Renal cortex interstitium (tissue), 15 donors: ENCODE results near the gene SS18. TPM values are rescaled to one million over a fixed set of nuclear protein-coding genes. Genes with fewer than 3 reads are reported as not detected.
"Not testable (repeated sequence)": the region's sequence is repeated elsewhere in the genome, so short reads cannot be mapped to it uniquely, and the experiment has no call there.

Experiments used
- DNase-seq, 11 donors: peaks; one replicate each; pipeline ENCODE4 v3.0.0-alpha.2; 2013; ENCODE audit warnings: low read depth in 9 of 11, low spot score in 4 of 11; ENCODE audit errors: extremely low read depth in 1 of 11
- long read RNA-seq, 16 experiments: transcript quantifications; one replicate each; lab custom pipeline, GENCODE V29; 2026
- polyA plus RNA-seq, 3 donors: library from polyadenylated mRNA; unstranded; fragments of 120-200 nt; gene quantifications; one replicate each; pipeline ENCODE4 v1.2.1, GENCODE V29; 2013; ENCODE audit not compliant: insufficient read length in 3 of 3

The SS18 gene, protein sequence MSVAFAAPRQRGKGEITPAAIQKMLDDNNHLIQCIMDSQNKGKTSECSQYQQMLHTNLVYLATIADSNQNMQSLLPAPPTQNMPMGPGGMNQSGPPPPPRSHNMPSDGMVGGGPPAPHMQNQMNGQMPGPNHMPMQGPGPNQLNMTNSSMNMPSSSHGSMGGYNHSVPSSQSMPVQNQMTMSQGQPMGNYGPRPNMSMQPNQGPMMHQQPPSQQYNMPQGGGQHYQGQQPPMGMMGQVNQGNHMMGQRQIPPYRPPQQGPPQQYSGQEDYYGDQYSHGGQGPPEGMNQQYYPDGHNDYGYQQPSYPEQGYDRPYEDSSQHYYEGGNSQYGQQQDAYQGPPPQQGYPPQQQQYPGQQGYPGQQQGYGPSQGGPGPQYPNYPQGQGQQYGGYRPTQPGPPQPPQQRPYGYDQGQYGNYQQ
- 100 to 1,000 TPM in 2 of 3 donors, 10 to 100 TPM in 1; 94.1 to 104 (median 101) TPM for polyA plus RNA-seq
- long read RNA-seq, donor 1, partial matches to known transcripts = 14 of 17 reads
- long read RNA-seq, donor 1, other reads (novel, unspliced or antisense) = 0 of 17 reads
- long read RNA-seq, donor 2, partial matches to known transcripts = 10 of 17 reads
- long read RNA-seq, donor 2, other reads (novel, unspliced or antisense) = 0 of 17 reads
- long read RNA-seq, donor 3, transcript SS18-201 (10 exons, 1,836 nt) = major isoform, 5 of 46 reads
- long read RNA-seq, donor 3, partial matches to known transcripts = 36 of 46 reads
- long read RNA-seq, donor 3, other reads (novel, unspliced or antisense) = 0 of 46 reads
- long read RNA-seq, donor 4, transcript SS18-217 (3 exons, 775 nt) = minor isoform, 5 of 20 reads
- long read RNA-seq, donor 4, transcript SS18-201 (10 exons, 1,836 nt) = major isoform, 6 of 20 reads
- long read RNA-seq, donor 4, partial matches to known transcripts = 6 of 20 reads
- long read RNA-seq, donor 4, other reads (novel, unspliced or antisense) = 0 of 20 reads
- long read RNA-seq, donor 5 = 0 reads
- long read RNA-seq, donor 6, transcript SS18-217 (3 exons, 775 nt) = major isoform, 7 of 38 reads
- long read RNA-seq, donor 6, transcript SS18-201 (10 exons, 1,836 nt) = minor isoform, 5 of 38 reads
- long read RNA-seq, donor 6, partial matches to known transcripts = 23 of 38 reads
- long read RNA-seq, donor 6, other reads (novel, unspliced or antisense) = 0 of 38 reads
- long read RNA-seq, donor 7, transcript SS18-201 (10 exons, 1,836 nt) = major isoform, 8 of 39 reads
- long read RNA-seq, donor 7, partial matches to known transcripts = 29 of 39 reads
- long read RNA-seq, donor 7, other reads (novel, unspliced or antisense) = 0 of 39 reads
- long read RNA-seq, donor 8 = 0 reads
- long read RNA-seq, donor 9, transcript SS18-201 (10 exons, 1,836 nt) = major isoform, 7 of 29 reads
- long read RNA-seq, donor 9, partial matches to known transcripts = 16 of 29 reads
- long read RNA-seq, donor 9, other reads (novel, unspliced or antisense) = 0 of 29 reads
- long read RNA-seq, donor 10, transcript SS18-201 (10 exons, 1,836 nt) = major isoform, 5 of 28 reads
- long read RNA-seq, donor 10, partial matches to known transcripts = 17 of 28 reads
- long read RNA-seq, donor 10, other reads (novel, unspliced or antisense) = 0 of 28 reads
- long read RNA-seq, donor 11, transcript SS18-201 (10 exons, 1,836 nt) = major isoform, 6 of 12 reads
- long read RNA-seq, donor 11, partial matches to known transcripts = 6 of 12 reads
- long read RNA-seq, donor 11, other reads (novel, unspliced or antisense) = 0 of 12 reads
- long read RNA-seq, donor 12, partial matches to known transcripts = 20 of 24 reads
- long read RNA-seq, donor 12, other reads (novel, unspliced or antisense) = 0 of 24 reads
- long read RNA-seq, donor 13 = 0 reads
- long read RNA-seq, donor 14, transcript SS18-201 (10 exons, 1,836 nt) = major isoform, 8 of 30 reads
- long read RNA-seq, donor 14, partial matches to known transcripts = 18 of 30 reads
- long read RNA-seq, donor 14, other reads (novel, unspliced or antisense) = 0 of 30 reads
- long read RNA-seq, donor 15, partial matches to known transcripts = 0 of 5 reads
- long read RNA-seq, donor 15, other reads (novel, unspliced or antisense) = 0 of 5 reads
- long read RNA-seq, donor 16, transcript SS18-217 (3 exons, 775 nt) = minor isoform, 6 of 76 reads
- long read RNA-seq, donor 16, transcript SS18-203 (11 exons, 3,414 nt) = minor isoform, 6 of 76 reads
- long read RNA-seq, donor 16, transcript SS18-201 (10 exons, 1,836 nt) = major isoform, 9 of 76 reads
- long read RNA-seq, donor 16, partial matches to known transcripts = 55 of 76 reads
- long read RNA-seq, donor 16, other reads (novel, unspliced or antisense) = 0 of 76 reads

GRCh38 chr18:26090130-26091046, at the start of gene SS18:
Gene SS18, minus strand, starts transcription at chr18:26090613. Its CDS starts 44 bp downstream, at chr18:26090569.
- peak; percentile 85 to 96 (median 91) for DNase-seq

DNA sequence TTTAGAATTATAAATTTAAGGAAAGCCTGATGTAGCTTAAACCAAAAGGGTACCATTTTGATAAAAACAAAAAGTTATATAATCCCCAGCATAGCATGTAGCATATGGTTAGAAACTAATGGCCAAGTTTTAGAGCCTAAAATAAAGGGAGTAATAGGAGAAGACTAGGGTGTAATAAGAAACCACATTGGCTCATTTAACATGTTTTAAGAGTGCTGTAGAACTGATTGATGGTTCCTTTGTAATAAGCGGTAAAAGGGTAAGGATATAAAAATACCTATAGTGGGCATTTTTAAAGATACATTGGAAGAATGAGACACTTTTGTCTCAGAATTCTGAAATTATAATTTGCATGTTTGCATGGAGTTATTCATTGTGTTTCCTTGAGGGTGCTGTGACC, 45.1 kb upstream of the SS18 start:
- peak in 6 of 11 donors; percentile 20 to 59 (median 40) for DNase-seq

DNA sequence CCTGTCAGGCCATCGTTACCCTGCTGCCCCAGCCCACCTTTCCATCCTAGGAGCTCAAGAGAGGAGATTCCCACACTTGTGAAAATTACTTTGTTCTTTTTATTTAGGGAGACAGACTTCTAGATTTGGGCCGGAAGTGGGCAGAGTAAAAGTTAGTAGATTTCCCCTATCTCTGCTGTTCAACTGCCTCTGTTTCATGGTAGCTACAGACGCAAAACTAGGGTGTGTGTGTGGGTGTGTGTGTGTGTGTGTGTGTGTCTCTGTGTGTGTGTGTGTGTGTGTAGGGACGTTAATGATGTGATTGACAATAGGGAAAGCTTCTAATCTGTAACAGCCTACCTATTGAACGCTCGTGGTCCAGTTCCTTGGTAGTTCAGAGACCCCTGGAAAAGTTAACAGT, 43.7 kb upstream of the SS18 start:
- DNase-seq = no peak

DNA sequence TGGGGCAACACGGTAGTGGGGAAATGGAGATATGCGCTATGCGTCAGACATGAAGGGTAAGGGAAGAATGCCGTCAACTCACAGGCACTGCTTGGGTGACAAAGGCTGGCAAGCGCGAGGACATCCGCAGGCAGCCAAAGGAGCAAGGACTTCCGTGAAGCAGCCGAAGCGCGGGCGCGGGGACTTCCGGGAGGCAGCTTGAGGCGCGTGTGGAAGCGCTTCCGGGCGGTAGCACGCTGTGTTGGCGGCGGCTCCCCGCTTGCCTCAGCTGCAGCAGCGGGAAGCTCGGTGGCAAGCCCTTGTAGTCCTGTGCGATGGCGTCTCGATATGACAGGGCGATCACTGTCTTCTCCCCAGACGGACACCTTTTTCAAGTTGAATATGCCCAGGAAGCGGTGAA, 43.2 kb upstream of the SS18 start, which contains the start of gene PSMA8:
Gene PSMA8 (plus strand): TSS at position 218 of the 400 bp plus-strand sequence. CDS start 97 bp downstream, at position 315.
- no peak for DNase-seq

DNA sequence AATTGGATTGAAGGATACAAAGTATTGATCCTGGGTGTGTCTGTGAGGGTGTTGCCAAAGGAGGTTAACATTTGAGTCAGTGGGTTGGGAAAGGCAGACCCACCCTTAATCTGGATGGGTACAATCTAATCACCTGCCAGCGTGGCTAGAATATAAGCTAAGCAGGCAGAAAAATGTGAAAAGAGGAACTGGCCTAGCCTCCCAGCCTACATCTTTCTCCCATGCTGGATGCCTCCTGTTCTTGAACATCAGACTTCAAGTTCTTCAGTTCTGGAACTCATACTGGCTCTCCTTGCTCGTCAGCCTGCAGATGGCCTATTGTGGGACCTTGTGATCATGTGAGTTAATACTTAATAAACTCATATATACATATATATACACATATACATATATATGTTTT, 37.8 kb upstream of the SS18 start:
- not testable (repeated sequence) for DNase-seq

- DNase-seq = no peak
Observed at GRCh38 chr18:26127786-26128185, 37.4 kb upstream of the SS18 start.

DNA sequence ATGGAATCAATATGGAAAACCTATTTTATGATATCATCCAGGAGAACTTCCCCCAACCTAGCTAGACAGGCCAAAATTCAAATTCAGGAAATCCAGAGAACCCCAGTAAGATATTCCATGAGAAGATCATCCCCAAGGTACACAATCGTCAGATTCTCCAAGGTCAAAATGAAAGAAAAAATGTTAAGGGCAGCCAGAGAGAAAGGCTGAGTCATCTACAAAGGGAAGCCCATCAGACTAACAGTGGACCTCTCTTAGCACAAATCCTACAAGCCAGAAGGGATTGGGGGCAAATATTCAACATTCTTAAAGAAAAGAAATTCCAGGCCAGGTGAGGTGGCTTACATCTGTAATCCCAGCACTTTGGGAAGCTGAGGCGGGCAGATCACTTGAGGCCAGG, 31.6 kb upstream of the SS18 start:
- not testable (repeated sequence) for DNase-seq

- no peak for DNase-seq
Observed at GRCh38 chr18:26121476-26121875, 31.1 kb upstream of the SS18 start.

DNA sequence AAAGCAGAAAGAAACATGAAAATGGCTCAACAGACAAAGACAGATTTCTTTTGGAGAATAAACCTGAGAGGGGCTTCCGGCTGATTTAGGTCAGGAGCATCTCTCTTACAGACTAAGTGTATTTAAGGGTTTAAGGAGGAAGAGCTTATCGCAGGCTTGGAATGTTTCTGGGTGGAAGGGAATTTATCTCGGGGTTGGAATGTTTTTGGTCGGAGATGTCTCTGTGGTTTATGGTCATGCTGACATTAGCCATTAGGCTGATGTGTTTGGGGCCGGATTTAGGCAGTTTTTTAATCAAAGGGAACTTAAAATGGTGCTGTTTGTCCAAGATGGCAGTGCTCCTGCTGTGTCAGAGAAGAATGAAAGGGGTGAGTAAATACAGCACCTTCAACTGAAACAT, 28.8 kb upstream of the SS18 start:
- no peak for DNase-seq

DNA sequence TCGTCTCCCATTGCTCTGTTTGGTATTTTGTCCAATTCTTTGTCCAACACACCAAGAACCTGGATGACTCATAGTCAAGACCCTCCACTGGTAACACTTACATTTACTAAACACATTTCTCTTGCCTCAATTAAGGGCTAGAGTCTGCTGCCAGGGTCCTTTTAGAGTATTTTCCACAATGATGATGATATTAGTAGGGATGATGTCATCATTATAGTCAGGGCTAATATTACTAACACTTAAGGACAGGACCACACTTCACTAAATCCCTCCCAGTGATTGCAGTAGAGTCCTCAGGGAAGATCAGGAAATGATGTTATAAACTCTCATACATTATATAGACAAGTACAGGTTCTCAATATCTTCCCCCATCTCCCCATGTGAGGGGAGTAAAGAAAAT, 13.6 kb upstream of the SS18 start:
- no peak for DNase-seq

- DNase-seq = no peak
Observed at GRCh38 chr18:26103579-26103978, 13.2 kb upstream of the SS18 start.

DNA sequence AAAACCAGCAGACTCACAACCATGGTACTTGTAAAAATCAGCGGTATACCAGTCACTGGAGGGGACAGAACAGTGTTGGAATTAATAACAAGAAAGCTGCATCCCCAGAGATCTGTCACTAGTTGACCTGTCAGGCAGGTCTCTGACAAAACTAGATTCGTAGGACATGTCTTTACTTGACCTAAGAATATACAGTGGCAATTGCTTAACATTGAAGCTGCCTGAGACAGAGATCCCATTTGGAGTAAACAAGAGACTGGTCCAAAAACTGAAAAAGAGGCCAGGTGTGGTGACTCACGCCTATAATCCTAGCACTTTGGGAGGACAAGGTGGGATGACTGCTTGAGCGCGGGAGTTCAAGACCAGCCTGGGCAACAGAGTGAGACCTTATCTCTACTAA, 7.2 kb upstream of the SS18 start:
- DNase-seq = no peak

- DNase-seq = no peak
Observed at GRCh38 chr18:26096852-26097251, 6.4 kb upstream of the SS18 start.

DNA sequence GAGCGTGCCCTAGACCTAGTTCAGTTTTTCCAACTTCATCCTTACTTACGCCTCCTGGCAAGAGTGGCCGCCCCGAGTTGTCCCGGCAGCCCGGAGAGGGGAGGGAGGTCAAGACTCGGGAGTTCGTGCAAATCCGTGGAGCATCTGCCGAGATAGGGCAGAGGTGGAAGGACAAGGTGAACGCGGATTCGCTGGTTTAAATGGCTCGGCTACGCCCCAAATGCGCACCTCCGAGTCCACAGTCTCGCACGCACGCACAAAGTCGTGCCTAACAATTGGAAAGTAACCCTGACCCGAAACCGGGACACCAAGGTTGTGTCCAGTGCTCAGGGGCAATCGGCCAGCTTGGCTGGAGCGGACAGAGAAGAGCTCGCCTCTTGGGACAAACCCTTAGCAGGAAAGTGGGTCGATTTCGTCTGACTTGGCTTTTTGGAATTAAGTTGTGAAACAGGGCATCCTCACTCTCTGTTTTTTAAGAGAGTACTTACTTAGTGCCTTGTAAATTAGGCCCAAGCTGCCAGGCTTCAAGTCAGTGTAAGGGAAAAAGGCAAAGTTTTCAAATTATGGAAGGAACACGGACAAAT, 726 bp upstream of the SS18 start:
- no peak for DNase-seq

- peak in 8 of 11 donors; percentile 7 to 24 (median 16) for DNase-seq
Observed at GRCh38 chr18:26089293-26090129, 902 bp downstream of the SS18 start.
